ENCODE measurements around the gene FBLN2. TPM values are rescaled to one million over a fixed set of nuclear protein-coding genes. Genes with fewer than 3 reads are reported as not detected.
A peak's percentile ranks its signal among the peaks of the same experiment; 100 is the strongest.

Gene FBLN2
- polyA plus RNA-seq, 2 of the 4 experiments (the other 2 are of a cell fraction), result 1.1 to 2.7 TPM

DNA sequence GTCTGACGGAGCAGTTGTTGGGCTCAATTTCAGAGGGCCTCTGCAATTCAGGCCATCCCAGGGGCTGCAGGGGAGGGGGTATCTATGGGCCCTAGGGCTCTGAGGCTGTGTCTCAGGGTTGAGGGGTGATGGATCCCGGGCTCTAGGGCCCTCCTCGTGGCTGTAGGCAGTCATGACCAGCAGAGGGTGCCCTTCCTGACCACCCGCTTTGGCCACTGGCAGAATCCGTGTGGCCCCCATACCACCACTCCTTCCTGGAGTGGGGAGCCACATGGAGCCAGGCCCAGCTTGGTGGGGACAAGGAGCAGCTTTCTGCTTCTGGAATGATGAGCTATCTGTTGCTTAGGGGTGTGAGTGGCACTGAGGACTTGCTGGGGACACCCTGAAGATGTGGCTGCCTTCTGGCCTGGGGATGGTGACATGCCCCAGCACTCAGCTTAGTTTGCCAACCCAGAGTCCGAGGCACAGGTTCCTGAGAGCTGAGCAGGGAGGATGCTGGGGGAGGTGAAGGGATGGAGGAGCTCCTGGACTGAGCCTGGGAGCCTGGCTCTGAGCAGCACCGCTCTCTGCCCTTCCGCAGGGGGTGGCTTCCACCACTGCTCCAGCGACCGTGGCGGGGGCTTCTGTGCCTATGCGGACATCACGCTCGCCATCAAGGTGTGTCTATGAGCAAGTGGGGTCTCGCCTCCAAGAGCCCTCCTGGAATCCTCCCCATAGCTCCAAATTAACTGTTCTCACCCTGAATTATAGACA, 48.6 kb upstream of the FBLN2 start:
- TF ChIP-seq SMC3 (IDR thresholded peaks at IDR 0.05) (peak; percentile 74), HOXB13 (CRISPR knock-in tag; IDR thresholded peaks at IDR 0.05; ENCODE audit: low read depth) (no peak), HMGXB4 (CRISPR knock-in tag; IDR thresholded peaks at IDR 0.05; ENCODE audit: borderline replicate concordance) (no peak), RAD21 (conservative IDR thresholded peaks at IDR 0.05 in 1 of 2, IDR thresholded peaks at IDR 0.05 in 1 of 2) (peak; percentile 54 to 56), JUN (IDR thresholded peaks at IDR 0.05) (no peak), TFCP2L1 (CRISPR knock-in tag; IDR thresholded peaks at IDR 0.05) (no peak), MAX (IDR thresholded peaks at IDR 0.05) (0 out of 2 replicates have a peak, but pooled peaks have one; percentile 27), NFE2L2 (conservative IDR thresholded peaks at IDR 0.05; ENCODE audit: low read length) (no peak), CEBPB (IDR thresholded peaks at IDR 0.05) (no peak), MAZ (IDR thresholded peaks at IDR 0.05; ENCODE audit: borderline replicate concordance, low read depth, low read length) (no peak), RARB (CRISPR knock-in tag; IDR thresholded peaks at IDR 0.05) (no peak), HEYL (CRISPR knock-in tag; IDR thresholded peaks at IDR 0.05) (no peak)
- TF ChIP-seq, protein P1, sequence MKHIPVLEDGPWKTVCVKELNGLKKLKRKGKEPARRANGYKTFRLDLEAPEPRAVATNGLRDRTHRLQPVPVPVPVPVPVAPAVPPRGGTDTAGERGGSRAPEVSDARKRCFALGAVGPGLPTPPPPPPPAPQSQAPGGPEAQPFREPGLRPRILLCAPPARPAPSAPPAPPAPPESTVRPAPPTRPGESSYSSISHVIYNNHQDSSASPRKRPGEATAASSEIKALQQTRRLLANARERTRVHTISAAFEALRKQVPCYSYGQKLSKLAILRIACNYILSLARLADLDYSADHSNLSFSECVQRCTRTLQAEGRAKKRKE (CRISPR knock-in tag; IDR thresholded peaks at IDR 0.05; ENCODE audit: low read depth), result no peak
- TF ChIP-seq, protein P2, sequence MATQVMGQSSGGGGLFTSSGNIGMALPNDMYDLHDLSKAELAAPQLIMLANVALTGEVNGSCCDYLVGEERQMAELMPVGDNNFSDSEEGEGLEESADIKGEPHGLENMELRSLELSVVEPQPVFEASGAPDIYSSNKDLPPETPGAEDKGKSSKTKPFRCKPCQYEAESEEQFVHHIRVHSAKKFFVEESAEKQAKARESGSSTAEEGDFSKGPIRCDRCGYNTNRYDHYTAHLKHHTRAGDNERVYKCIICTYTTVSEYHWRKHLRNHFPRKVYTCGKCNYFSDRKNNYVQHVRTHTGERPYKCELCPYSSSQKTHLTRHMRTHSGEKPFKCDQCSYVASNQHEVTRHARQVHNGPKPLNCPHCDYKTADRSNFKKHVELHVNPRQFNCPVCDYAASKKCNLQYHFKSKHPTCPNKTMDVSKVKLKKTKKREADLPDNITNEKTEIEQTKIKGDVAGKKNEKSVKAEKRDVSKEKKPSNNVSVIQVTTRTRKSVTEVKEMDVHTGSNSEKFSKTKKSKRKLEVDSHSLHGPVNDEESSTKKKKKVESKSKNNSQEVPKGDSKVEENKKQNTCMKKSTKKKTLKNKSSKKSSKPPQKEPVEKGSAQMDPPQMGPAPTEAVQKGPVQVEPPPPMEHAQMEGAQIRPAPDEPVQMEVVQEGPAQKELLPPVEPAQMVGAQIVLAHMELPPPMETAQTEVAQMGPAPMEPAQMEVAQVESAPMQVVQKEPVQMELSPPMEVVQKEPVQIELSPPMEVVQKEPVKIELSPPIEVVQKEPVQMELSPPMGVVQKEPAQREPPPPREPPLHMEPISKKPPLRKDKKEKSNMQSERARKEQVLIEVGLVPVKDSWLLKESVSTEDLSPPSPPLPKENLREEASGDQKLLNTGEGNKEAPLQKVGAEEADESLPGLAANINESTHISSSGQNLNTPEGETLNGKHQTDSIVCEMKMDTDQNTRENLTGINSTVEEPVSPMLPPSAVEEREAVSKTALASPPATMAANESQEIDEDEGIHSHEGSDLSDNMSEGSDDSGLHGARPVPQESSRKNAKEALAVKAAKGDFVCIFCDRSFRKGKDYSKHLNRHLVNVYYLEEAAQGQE (IDR thresholded peaks at IDR 0.05), result no peak
- TF ChIP-seq, protein P3, sequence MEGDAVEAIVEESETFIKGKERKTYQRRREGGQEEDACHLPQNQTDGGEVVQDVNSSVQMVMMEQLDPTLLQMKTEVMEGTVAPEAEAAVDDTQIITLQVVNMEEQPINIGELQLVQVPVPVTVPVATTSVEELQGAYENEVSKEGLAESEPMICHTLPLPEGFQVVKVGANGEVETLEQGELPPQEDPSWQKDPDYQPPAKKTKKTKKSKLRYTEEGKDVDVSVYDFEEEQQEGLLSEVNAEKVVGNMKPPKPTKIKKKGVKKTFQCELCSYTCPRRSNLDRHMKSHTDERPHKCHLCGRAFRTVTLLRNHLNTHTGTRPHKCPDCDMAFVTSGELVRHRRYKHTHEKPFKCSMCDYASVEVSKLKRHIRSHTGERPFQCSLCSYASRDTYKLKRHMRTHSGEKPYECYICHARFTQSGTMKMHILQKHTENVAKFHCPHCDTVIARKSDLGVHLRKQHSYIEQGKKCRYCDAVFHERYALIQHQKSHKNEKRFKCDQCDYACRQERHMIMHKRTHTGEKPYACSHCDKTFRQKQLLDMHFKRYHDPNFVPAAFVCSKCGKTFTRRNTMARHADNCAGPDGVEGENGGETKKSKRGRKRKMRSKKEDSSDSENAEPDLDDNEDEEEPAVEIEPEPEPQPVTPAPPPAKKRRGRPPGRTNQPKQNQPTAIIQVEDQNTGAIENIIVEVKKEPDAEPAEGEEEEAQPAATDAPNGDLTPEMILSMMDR (IDR thresholded peaks at IDR 0.05), result peak; percentile 57
- WGBS (ENCODE audit: missing lambda C conversion rate), result 61% methylated on average over 12 of the region's 15 CpGs
- no peak overlapping the region for H3K27ac ChIP-seq
- H3K9me3 ChIP-seq, result no peaks in the 10 kb centered on the region
- CTCF ChIA-PET, result interaction anchor here (0.6 to 11.8 kb wide), 26 partner anchors 10 to 408 kb away, joined by 3 to 1096 read pairs (median 4); no protein-coding TSS in a partner anchor
- POLR2A ChIA-PET, result no interaction called here
- DNase-seq (ENCODE audit: low read depth in 1 of 2, low spot score in 1 of 2) (peak in 1 of 2 experiments; percentile 75), FAIRE-seq (no peak), ATAC-seq (peak; percentile 58 to 80; a peak in 5 of 6 replicates)
- peaks cover 6% of the 10 kb centered on the region; the same call in 1 of the 3 replicates for H3K4me1 ChIP-seq
- H3K4me3 ChIP-seq, result no peak overlapping the region
- H3K4me2 ChIP-seq, result no peak overlapping the region

- no peaks in the 10 kb centered on the region for H3K9me3 ChIP-seq
- H3K4me2 ChIP-seq, result no peak overlapping the region
- no peak for ATAC-seq
- WGBS (ENCODE audit: missing lambda C conversion rate), result 97% methylated on average over 4 of the region's 4 CpGs
- H3K4me1 ChIP-seq, result peaks cover 6% of the 10 kb centered on the region; the same call in 1 of the 3 replicates
- FAIRE-seq, result no peak
- DNase-seq (ENCODE audit: low read depth in 1 of 2, low spot score in 1 of 2), result no peak
- POLR2A ChIA-PET, result no interaction called here
- CTCF ChIA-PET, result interaction anchor here (0.9 to 11.8 kb wide), 14 partner anchors 10 to 142 kb away, joined by 3 to 1096 read pairs (median 5); no protein-coding TSS in a partner anchor
- H3K4me3 ChIP-seq, result no peak overlapping the region
- H3K27ac ChIP-seq, result no peak overlapping the region
- TF ChIP-seq ESRRA (IDR thresholded peaks at IDR 0.05; ENCODE audit: borderline replicate concordance, low read length) (no peak), ZSCAN20 (CRISPR knock-in tag; IDR thresholded peaks at IDR 0.05) (no peak), PHF8 (IDR thresholded peaks at IDR 0.05; ENCODE audit: borderline replicate concordance, low read depth) (no peak), ZC3H11A (IDR thresholded peaks at IDR 0.05) (no peak), GATA3 (IDR thresholded peaks at IDR 0.05; ENCODE audit: borderline replicate concordance) (no peak), HOXB13 (CRISPR knock-in tag; IDR thresholded peaks at IDR 0.05; ENCODE audit: low read depth) (no peak), MAX (IDR thresholded peaks at IDR 0.05) (no peak)
These were observed 47.9 kb upstream of the FBLN2 start for GRCh38 chr3:13501056-13501455.

Data from A549 (cell line).